Kidney epithelial cell (primary cell): ENCODE measurements around the gene GNA12. TPM values are rescaled to one million over a fixed set of nuclear protein-coding genes. Genes with fewer than 3 reads are reported as not detected.

Experiments
- DNase-seq: peaks from one replicate; pipeline ENCODE4 v3.0.0-alpha.2; 2010; ENCODE audit warnings: low read depth
- H3K27me3 ChIP-seq: 2 replicates; pipeline ENCODE4 v1.6.0; 2011; ENCODE audit warnings: low read length; ENCODE audit not compliant: control insufficient read depth, insufficient read depth
- H3K36me3 ChIP-seq: 2 replicates; pipeline ENCODE4 v1.5.1; 2011; ENCODE audit warnings: low read length; ENCODE audit not compliant: control insufficient read depth, insufficient read depth
- H3K4me3 ChIP-seq: 2 replicates; pipeline ENCODE4 v1.5.1; 2011; ENCODE audit warnings: low read depth, mild to moderate bottlenecking, control low read depth, low read length
- total RNA-seq: library from RNA; depleted of rRNA; stranded (reverse); fragments of >200 nt; gene quantifications from 2 replicates; pipeline ENCODE4 v1.2.3, GENCODE V29; 2015
- TF ChIP-seq, protein P1 (sequence below): IDR thresholded peaks from 2 replicates; pipeline ENCODE4 v1.5.1; 2011; ENCODE audit warnings: mild to moderate bottlenecking, moderate library complexity, low read length, control low read depth, inconsistent platforms; ENCODE audit not compliant: insufficient read depth, poor library complexity, severe bottlenecking

GNA12 gene
- total RNA-seq, 1 donor from 2014 or later: 40.7 TPM

DNA sequence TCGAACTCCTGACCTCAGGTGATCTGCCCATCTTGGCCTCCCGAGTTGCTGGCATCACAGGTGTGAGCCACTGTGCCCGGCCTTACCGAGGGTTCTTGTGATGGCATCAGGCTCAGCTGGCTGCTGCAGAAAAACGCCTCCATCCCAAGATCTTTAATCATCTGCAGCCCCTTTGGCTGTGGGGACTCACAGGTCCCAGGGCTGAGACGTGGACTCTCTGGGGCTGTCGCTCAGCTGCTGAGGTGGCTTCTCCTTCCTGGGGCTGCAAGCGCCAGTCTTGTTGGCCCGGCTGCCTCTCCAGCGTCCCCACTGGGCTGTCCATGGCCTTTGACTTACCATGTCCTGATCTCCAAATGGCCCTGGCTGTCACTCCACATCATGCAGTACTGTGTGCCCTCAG is 136.1 kb downstream of the GNA12 start:
- H3K4me3 ChIP-seq: no peak overlapping the region
- H3K27me3 ChIP-seq: peaks cover 2% of the 10 kb centered on the region
- DNase-seq: no peak
- H3K36me3 ChIP-seq: no peaks in the 10 kb centered on the region
- TF ChIP-seq, protein P1, sequence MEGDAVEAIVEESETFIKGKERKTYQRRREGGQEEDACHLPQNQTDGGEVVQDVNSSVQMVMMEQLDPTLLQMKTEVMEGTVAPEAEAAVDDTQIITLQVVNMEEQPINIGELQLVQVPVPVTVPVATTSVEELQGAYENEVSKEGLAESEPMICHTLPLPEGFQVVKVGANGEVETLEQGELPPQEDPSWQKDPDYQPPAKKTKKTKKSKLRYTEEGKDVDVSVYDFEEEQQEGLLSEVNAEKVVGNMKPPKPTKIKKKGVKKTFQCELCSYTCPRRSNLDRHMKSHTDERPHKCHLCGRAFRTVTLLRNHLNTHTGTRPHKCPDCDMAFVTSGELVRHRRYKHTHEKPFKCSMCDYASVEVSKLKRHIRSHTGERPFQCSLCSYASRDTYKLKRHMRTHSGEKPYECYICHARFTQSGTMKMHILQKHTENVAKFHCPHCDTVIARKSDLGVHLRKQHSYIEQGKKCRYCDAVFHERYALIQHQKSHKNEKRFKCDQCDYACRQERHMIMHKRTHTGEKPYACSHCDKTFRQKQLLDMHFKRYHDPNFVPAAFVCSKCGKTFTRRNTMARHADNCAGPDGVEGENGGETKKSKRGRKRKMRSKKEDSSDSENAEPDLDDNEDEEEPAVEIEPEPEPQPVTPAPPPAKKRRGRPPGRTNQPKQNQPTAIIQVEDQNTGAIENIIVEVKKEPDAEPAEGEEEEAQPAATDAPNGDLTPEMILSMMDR: no peak

DNA sequence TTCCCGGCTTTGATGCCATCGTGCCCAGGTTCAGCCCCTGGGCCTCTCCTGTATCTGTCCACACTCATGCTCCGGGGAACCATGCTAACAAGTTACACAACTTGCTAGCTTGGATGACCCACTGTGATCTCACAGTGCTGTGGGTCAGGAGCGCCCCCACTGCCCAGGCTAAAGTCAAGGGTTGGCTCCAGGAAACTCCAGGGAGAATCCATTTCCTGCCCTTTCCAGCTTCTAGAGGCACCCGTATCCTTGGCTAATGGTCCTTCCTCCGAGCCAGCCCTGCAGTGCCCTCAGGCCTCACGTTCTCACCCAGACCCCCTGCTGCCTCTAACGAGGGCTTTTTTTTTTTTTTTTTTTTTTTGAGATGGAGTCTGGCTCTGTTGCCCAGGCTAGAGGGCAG is 136.6 kb downstream of the GNA12 start:
- peaks cover 2% of the 10 kb centered on the region for H3K27me3 ChIP-seq
- DNase-seq: no peak
- TF ChIP-seq, protein P1: no peak
- H3K4me3 ChIP-seq: no peak overlapping the region
- H3K36me3 ChIP-seq: no peaks in the 10 kb centered on the region

DNA sequence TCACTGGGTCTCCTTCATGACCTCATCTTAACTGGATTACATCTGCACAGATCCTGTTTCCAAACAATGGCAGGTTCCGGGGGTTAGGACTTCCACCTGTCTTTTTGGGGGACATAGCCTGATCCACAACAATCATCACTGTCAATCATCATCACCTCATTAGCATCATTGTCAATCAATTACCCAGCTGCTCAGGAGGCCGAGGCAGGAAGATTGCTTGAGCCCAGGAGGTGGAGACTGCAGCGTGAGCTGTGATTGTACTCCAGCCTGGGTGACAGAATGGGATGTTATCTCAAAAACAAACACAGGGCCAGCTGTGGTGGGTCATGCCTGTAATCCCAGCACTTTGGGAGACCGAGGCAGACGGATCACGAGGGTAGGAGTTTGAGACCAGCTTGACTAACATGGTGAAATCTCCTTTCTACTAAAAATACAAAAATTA is 137.4 kb downstream of the GNA12 start:
- no peaks in the 10 kb centered on the region for H3K36me3 ChIP-seq
- H3K4me3 ChIP-seq: no peak overlapping the region
- H3K27me3 ChIP-seq: peaks cover 2% of the 10 kb centered on the region
- TF ChIP-seq, protein P1: no peak
- no peak for DNase-seq

DNA sequence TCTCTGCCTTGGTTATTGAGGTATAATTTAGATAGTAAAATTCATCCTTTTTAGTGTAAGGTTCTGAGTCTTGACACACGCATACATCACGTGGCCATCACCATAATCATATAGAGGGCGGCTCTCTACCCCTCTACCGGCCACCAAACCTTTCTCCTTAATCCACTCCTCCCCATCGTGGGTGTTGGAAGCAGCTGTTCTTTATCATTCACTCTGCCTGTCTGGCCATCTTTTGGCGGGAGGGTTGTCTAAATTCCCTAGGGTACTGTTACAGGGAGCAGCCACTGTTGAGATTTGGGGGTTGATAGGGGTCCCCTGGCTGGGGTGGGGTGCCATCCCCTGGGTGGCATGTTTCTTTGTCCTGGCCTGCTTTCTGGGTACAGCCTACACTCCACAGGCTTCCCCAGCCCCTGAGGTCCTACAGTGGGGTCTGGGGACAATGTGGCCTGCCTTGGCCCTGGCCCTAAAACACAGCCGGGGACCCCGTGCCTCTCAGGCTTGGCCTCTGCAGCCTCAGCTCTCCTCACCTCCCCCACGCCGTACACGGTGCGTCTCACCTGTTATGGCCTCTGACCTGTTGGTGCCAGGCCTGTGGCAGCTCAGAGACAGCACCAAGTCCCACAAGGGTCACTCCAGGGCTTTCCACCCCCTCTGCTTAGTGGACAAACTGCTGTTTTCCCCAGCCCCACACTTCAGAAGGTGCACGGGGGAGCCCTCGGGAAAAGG is 138.6 kb downstream of the GNA12 start:
- TF ChIP-seq, protein P1: no peak

DNA sequence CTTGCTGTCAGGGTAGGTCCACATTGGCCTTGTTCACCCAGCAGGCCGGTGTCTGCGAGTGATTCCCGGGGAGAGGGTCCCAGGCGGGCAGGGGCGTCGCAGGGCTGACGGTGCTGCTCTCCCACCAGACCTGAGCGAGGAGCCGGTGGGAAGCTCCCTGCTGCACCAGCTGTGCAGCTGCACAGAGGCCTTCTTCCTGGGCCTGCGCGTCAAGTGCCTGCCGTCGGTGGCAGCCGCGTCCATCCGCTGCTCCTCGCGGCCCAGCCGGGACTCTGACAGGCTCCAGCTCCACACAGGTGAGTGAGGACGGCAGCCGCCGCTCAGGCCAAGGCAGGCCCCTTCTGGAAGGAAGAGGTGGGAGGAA is 141.5 kb downstream of the GNA12 start:
- no peaks in the 10 kb centered on the region for H3K27me3 ChIP-seq
- TF ChIP-seq, protein P1: no peak
- no peak overlapping the region for H3K4me3 ChIP-seq
- no peaks in the 10 kb centered on the region for H3K36me3 ChIP-seq
- DNase-seq: no peak

More for the DNA sequence above, 138.6 kb downstream of the GNA12 start:
- Histone ChIP-seq H3K4me3 (no peak overlapping the region), H3K36me3 (no peaks in the 10 kb centered on the region), H3K27me3 (peaks cover under 1% of the 10 kb centered on the region)
- no peak for DNase-seq
